Smooth muscle cell (in vitro differentiated cells): ENCODE measurements around the gene MPND. TPM values are rescaled to one million over a fixed set of nuclear protein-coding genes. Genes with fewer than 3 reads are reported as not detected.
"Not testable (repeated sequence)": the region's sequence is repeated elsewhere in the genome, so short reads cannot be mapped to it uniquely, and the experiment has no call there.

Experiments used
- DNase-seq: peaks from one replicate; lab custom pipeline; 2025; ENCODE audit not compliant: unreplicated experiment; lab: John Stamatoyannopoulos, UW
- H2AFZ ChIP-seq: fragments of 200-600 bp; sonication (generic); 2 replicates; pipeline ENCODE4 v1.6.0; 2016; ENCODE audit warnings: antibody characterized with exemption, low read depth, mild to moderate bottlenecking
- H3F3A ChIP-seq: fragments of 200-600 bp; sonication (generic); 2 replicates; pipeline ENCODE4 v1.6.0; 2017; ENCODE audit warnings: antibody characterized with exemption, low read depth
- H3K27ac ChIP-seq: fragments of 200-600 bp; sonication (generic); 2 replicates; pipeline ENCODE4 v1.5.1; 2016; ENCODE audit warnings: low read depth, mild to moderate bottlenecking
- H3K27me3 ChIP-seq: fragments of 200-600 bp; sonication (generic); 2 replicates; pipeline ENCODE4 v1.6.1; 2016; ENCODE audit warnings: low read depth, mild to moderate bottlenecking
- H3K36me3 ChIP-seq: fragments of 200-600 bp; sonication (generic); 2 replicates; pipeline ENCODE4 v1.5.1; 2016; ENCODE audit warnings: low read depth
- H3K4me1 ChIP-seq: fragments of 200-600 bp; sonication (generic); 2 replicates; pipeline ENCODE4 v1.5.1; 2016; ENCODE audit warnings: low read depth
- H3K4me2 ChIP-seq: fragments of 200-600 bp; sonication (generic); 2 replicates; pipeline ENCODE4 v1.6.0; 2016; ENCODE audit warnings: mild to moderate bottlenecking
- H3K4me3 ChIP-seq: fragments of 200-600 bp; sonication (generic); 2 replicates; pipeline ENCODE4 v1.5.1; 2016; ENCODE audit warnings: mild to moderate bottlenecking
- H3K79me2 ChIP-seq: fragments of 200-600 bp; sonication (generic); 2 replicates; pipeline ENCODE4 v1.6.0; 2016; ENCODE audit warnings: low read depth, mild to moderate bottlenecking
- H3K9ac ChIP-seq: fragments of 200-600 bp; sonication (generic); 2 replicates; pipeline ENCODE4 v1.6.0; 2016; ENCODE audit warnings: low read depth
- H3K9me3 ChIP-seq: fragments of 200-600 bp; sonication (generic); replicated peaks from 2 replicates; pipeline ENCODE4 v1.5.1; 2016; ENCODE audit warnings: low read depth
- H4K20me1 ChIP-seq: fragments of 200-600 bp; sonication (generic); 2 replicates; pipeline ENCODE4 v1.6.0; 2016; ENCODE audit warnings: low read depth
- CTCF ChIP-seq: fragments of 200-600 bp; sonication (generic); IDR thresholded peaks from 2 replicates; pipeline ENCODE4 v1.5.1; 2017; ENCODE audit warnings: borderline replicate concordance, mild to moderate bottlenecking, antibody characterized with exemption; ENCODE audit not compliant: insufficient read depth, poor library complexity, severe bottlenecking
- WGBS: methylation state at CpG from one replicate; pipeline ENCODE4 v1.1.7; 2016; ENCODE audit warnings: low lambda C conversion rate; 5-methylcytosine and 5-hydroxymethylcytosine counted together
- polyA plus RNA-seq: library from polyadenylated mRNA; unstranded; fragments of >200 nt; fragmentation: Nextera tagmentation; extraction: Ambion mirVana; gene quantifications from 2 replicates; pipeline ENCODE4 v1.2.1, GENCODE V29; 2016
- total RNA-seq: library from RNA; depleted of rRNA; stranded (reverse); fragments of >200 nt; gene quantifications from 2 replicates; pipeline ENCODE4 v1.2.3, GENCODE V29; 2014

The MPND gene
- total and polyA plus RNA-seq, 2 experiments from 2014 or later, result 3.9 to 10.9 TPM

DNA sequence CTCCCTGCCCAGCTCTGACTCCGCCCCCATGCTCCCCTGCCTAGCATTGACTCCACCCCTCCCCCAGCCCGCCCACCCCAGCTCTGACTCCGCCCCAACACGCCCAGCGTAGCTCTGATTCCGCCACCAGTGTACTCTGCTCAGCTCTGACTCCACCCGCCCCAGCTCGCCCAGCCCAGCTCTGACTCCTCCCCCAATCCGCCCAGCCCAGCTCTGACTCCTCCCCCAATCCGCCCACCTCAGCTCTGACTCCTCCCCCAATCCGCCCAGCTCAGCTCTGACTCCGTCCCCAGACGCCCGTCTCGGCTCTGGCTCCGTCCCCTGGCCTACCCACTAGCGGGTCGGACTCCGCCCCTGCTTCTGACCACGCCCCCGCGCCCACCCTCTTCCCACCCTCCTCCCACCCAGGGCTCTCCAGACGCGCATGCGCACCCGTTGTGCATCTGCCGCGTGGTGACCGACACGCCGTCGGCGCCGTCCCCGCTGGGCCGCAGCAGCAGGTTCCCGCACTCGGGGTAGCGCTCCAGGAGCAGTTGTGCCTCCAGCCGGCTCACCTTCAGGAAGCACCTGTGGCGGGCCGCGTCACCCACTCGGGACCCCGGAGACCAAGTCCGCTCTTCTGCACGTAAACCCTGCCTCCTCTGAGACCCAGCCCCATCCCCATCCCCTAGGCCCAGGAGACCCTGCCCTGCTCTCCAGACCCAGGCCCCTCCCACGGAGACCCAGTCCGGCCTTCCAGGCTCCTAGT, 14.9 kb upstream of the MPND start:
- H3K79me2 ChIP-seq, result no peaks in the 10 kb centered on the region
- H3K9ac ChIP-seq, result no peak overlapping the region
- peak overlapping the region; percentile 85 for H3K4me2 ChIP-seq
- H4K20me1 ChIP-seq, result no peaks in the 10 kb centered on the region
- no peak overlapping the region for H3K27ac ChIP-seq
- no peak for TF ChIP-seq CTCF
- no peaks in the 10 kb centered on the region for H3K27me3 ChIP-seq
- no peaks in the 10 kb centered on the region for H3K9me3 ChIP-seq
- H3F3A ChIP-seq, result no peaks in the 10 kb centered on the region
- H3K4me3 ChIP-seq, result peak overlapping the region; percentile 49
- no peaks in the 10 kb centered on the region for H3K36me3 ChIP-seq
- peaks cover 9% of the 10 kb centered on the region for H3K4me1 ChIP-seq
- H2AFZ ChIP-seq, result peak overlapping the region; percentile 24
- DNase-seq, result peak; percentile 90
- WGBS, result 6% methylated on average over 20 of the region's 49 CpGs

DNA sequence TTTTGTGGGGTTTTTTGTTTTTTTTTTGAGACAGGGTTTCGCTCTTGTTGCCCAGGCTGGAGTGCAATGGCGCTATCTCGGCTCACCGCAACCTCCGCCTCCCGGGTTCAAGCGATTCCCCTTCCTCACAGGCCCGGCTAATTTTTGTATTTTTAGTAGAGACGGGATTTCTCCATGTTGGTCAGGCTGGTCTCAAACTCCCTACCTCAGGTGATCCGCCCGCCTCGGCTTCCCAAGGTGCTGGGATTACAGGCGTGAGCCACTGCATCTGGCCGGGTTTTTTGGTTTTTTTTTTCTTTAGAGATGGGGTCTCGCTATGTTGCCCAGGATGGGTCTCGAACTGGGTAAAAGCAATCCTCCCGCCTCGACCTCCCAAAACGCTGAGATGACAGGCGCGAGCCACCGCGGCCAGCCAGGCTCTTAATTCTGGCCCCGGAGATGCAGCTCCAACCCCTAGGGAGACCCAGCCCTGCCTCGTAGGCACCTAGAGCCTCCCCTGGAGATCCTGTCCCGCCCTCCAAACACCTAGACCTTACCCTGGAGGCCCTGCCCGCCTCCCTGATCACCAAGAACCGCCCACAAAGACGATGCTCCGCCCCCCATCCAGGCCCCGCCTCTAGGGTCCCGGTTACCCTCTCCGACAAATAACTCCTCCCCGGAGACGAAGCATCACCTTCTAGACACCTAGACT, 14.2 kb upstream of the MPND start:
- WGBS, result 75% methylated on average over 33 of the region's 35 CpGs
- not testable (repeated sequence) for H3K9ac ChIP-seq, DNase-seq, H3K79me2 ChIP-seq, H3K9me3 ChIP-seq, H3K27me3 ChIP-seq, H3K27ac ChIP-seq, H4K20me1 ChIP-seq, H3F3A ChIP-seq, H3K4me1 ChIP-seq, H3K36me3 ChIP-seq
- peak overlapping the region; percentile 42 for H3K4me3 ChIP-seq
- peak overlapping the region; percentile 85 for H3K4me2 ChIP-seq
- H2AFZ ChIP-seq, result peak overlapping the region; percentile 24

DNA sequence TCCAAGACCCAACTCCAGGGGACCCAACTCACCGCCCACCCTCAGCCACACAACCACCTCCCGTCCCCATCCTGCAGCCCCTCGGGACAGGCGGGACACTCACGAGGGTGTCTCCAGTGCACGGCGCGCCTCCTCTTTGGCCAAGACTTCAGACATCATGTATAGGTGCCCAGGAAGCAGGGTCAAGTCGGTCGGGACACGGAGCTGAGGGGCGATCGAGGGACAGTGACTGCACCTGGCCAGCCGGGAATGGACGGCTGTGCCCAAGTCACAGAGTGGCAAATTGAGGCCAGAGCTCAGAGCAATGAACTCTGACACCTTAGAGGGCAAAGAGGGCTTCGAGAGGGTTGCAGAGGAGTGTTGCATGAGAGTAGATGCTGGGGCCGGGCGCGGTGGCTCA, 13.5 kb upstream of the MPND start:
- no peaks in the 10 kb centered on the region for H3K36me3 ChIP-seq
- H4K20me1 ChIP-seq, result no peaks in the 10 kb centered on the region
- DNase-seq, result no peak
- no peak overlapping the region for H3K4me3 ChIP-seq
- H3K4me1 ChIP-seq, result peaks cover 9% of the 10 kb centered on the region
- TF ChIP-seq CTCF, result no peak
- H3K79me2 ChIP-seq, result no peaks in the 10 kb centered on the region
- no peak overlapping the region for H3K9ac ChIP-seq
- no peaks in the 10 kb centered on the region for H3K27me3 ChIP-seq
- H3K9me3 ChIP-seq, result no peaks in the 10 kb centered on the region
- no peak overlapping the region for H2AFZ ChIP-seq
- 95% methylated on average over 19 of the region's 19 CpGs for WGBS
- no peak overlapping the region for H3K4me2 ChIP-seq
- no peak overlapping the region for H3K27ac ChIP-seq
- H3F3A ChIP-seq, result no peaks in the 10 kb centered on the region

- TF ChIP-seq CTCF, result no peak
- WGBS, result 96% methylated on average over 7 of the region's 7 CpGs
Measured at GRCh38 chr19:4334929-4335570, 8.3 kb upstream of the MPND start.

More at GRCh38 chr19:4334929-4335570, 8.3 kb upstream of the MPND start:
- H4K20me1 ChIP-seq, result no peaks in the 10 kb centered on the region
- no peaks in the 10 kb centered on the region for H3K4me1 ChIP-seq
- H3F3A ChIP-seq, result no peaks in the 10 kb centered on the region
- H3K9me3 ChIP-seq, result no peaks in the 10 kb centered on the region
- no peaks in the 10 kb centered on the region for H3K27me3 ChIP-seq
- no peak for DNase-seq
- H3K79me2 ChIP-seq, result no peaks in the 10 kb centered on the region
- no peak overlapping the region for H2AFZ ChIP-seq
- H3K36me3 ChIP-seq, result no peaks in the 10 kb centered on the region
- no peak overlapping the region for H3K4me2 ChIP-seq
- H3K27ac ChIP-seq, result no peak overlapping the region
- no peak overlapping the region for H3K9ac ChIP-seq
- no peak overlapping the region for H3K4me3 ChIP-seq
